ENCODE data around the gene ACTR1A.

- no peak for TF ChIP-seq CTCF (IDR thresholded peaks at IDR 0.05)
- TF ChIP-seq ZFX (IDR thresholded peaks at IDR 0.05; ENCODE audit: borderline replicate concordance) = no peak
These were observed 40.4 kb upstream of the ACTR1A start for GRCh38 chr10:102542800-102543418.

Measured in 22Rv1 (cell line).